HG03378 (cell line): ENCODE results near the gene CRYAA.
"Not testable (repeated sequence)": the region's sequence is repeated elsewhere in the genome, so short reads cannot be mapped to it uniquely, and the experiment has no call there.

Source experiments
- ATAC-seq: cut with Tn5 transposase; IDR thresholded peaks from one replicate; pipeline ENCODE4 v1.9.1; 2021; ENCODE audit warnings: mild to moderate bottlenecking, moderate library complexity; ENCODE audit not compliant: unreplicated experiment

Gene CRYAA

DNA sequence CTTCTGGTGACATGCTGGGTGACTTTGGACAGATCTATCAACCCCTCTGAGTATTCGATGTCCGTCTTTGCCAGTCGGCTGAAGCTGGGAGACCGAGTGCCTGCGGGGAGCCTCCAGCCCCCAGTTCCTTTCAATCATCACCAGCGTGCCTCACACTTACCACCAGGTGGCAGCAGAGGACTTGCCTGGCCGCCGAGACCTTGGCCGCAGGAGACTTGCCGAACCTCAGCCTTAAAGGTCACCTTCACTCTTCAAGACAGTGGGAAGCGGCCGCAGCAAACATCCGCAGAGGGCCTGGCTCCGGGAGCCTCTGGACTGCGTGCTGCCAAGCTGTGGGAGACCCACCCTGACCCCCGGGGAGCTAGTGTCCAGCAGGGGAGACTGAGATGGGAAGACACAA is 7.8 kb downstream of the CRYAA start:
- peak; percentile 56 for ATAC-seq

DNA sequence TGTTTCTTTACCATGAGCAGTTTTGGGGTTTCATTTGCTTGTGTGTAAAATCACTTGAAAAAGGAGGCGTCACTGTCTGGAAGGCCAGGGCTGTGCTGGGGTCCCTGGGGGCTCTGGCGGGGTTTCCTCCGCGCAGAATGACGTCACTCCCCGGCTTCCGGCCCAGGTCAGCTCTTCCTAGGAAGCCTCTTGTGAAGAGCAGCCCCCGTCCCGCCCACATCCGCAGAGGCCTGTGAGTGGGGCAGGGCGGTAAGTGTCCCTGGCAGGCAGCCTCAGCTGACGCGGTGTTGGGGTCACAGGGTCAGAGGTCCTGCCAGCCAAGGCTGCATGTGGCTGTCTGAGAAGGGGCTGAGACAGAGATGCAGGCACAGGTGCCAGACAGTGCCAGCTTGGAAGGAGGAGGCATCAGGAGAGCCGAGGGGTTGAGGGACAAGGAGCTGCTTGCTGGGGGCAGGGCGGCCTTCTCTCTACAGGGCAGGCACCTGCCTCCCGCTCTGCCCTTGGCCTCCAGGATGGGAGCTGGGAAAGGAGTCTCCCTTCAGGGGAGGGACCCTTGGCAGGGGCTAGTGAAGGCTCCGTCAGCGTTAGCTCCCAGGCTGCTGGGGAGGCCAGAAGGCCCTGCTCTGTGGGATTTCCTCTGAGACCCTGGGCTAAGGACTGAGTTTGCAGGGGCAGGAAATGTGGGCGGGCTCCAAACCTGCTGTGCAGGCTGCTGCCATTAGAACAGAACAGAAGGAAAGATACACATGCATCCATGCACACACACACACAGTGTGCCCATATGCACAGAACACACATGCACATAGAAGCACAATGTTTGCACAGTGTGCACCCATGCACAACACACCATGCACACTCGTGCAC is 8.5 kb downstream of the CRYAA start:
- ATAC-seq: peak; percentile 36

DNA sequence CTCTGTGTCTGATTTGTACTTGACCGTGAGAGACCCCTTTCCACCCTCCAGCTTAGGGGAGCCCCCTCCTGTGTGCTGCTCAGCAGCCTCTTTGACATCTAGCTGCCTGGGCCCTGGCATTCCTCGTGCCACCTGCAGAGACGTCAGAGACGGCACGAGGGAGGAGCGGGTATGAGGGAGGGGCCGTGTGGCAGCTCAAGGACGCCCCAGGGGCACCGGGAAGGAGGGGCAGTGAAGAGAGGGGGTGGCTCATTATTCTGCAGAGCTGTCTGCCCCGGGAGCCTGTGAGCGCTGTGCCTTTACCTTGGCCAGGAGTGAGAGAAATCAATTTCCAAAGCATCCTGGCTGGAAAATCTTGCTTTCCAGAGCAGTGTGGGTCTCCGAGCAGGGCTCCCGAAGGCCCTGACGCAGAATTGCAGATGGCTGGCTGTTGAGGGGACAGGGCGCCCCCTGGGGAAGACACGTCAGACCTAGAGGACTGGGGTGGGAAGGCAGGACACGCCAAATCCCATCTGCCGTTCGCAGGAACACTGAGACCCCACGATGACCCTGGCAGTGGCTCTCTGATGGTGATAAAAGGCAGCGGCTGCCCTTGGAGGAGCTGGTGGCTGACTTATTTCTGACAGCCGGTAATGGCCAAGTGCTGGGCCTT is 9.5 kb downstream of the CRYAA start:
- not testable (repeated sequence) for ATAC-seq

DNA sequence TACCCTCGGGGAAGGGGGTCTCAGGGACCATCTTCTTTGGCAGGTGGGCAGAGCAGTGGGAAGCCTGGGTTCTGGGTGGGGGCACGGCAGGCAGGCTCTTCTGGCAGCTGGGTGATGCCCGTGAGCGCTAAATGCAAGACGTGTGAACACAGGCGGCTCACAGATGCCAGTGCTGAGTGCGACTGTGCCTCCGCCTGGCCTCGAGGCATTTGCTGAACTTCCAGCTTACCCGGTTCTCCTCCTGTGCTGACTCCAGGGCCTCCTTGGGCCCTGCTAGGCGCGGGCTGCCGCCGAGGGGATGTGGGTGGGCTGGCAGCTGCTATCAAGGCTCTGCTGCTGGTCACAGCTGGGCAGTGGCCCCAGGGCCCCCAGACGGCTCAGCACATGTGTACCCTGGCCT is 12.2 kb downstream of the CRYAA start:
- ATAC-seq: not testable (repeated sequence)

- ATAC-seq: not testable (repeated sequence)
Measured at GRCh38 chr21:43187268-43187667, 18.5 kb downstream of the CRYAA start.

GRCh38 chr21:43187715-43188114 is 18.9 kb downstream of the CRYAA start:
- no peak for ATAC-seq

DNA sequence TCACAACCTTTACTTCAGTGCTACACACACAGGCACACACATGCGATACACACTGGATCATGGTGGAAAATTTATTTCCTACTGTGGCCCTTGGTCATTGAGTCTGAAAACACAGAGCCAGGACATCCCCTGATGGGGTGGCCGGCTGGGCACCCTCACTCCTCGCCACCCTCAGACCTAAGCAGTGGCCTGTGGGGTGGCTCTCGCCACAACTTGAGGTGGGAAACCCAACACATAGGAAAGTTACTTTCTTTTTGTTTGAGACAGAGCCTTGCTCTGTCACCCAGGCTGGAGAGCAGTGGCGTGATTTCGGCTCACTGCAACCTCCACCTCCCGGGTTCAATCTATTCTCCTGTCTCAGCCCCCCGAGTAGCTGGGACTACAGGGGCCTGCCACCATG is 19.4 kb downstream of the CRYAA start:
- no peak for ATAC-seq

DNA sequence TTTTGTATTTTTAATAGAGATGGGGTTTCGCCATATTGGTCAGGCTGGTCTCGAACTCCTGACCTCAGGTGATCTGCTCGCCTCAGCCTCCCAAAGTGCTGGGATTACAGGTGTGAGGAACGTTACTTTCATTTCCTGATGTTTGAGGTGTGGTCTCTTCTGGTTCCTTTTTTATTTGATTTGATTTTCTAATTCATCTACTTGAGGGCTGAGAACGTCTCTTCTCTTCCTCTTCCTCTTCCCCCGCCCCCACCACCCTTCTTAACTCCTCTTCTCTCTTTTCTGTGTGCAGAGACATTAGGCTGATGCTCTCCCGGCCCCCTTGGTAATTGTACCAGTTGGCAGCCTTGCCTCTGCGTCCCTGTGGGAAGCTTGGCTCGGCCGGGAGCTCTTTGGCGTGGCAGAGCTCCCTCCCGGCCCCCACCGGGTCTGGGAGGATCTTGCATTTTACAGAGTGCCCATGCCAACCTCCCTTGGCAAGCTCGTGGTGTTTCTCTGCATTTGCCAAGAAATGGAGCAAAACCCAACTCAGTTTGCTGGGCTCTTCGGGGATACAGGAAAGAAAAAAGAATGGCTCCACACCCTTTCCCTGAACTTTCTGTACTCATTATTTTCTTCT is 19.9 kb downstream of the CRYAA start:
- ATAC-seq: no peak

- ATAC-seq: no peak
Measured at GRCh38 chr21:43189936-43190335, 21.1 kb downstream of the CRYAA start.

DNA sequence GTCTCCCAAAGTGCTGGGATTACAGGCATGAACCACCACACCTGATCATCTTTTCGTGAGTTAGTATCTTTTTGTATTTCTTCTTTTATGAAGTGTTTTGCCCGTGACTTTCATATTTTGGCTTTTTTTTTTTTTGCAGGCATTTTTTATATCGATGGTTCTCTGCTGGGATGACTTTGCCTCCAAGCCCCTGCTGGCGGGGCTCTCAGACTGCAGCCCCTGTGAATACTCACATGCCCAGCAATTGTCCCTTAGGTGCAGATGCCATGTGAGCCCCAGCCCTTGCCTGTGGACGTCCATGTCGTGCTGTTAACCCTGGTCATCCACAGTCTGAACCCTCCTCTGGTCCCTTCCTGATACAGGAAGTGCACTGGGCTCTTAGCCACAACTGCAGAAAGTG is 21.7 kb downstream of the CRYAA start:
- no peak for ATAC-seq

DNA sequence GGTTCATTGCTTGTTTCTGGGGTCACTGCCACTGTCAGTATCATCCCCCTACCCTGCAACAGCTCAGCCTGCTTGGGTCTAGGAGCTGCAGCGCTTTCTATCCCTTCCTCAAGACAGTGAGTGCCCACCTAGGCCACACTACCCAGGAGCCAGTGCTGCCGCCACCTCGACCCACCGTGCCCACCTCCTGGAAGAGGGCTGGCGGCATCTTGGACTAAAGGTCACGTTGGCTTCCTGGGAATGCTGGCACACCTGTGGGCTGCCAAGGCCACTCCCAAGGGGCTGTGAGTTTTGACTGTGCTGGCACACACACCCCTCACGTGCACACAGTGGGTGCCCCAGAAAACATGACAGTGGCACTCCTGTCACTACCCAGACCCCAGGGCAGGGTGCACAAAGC is 22.1 kb downstream of the CRYAA start:
- ATAC-seq: no peak

GRCh38 chr21:43191521-43191920 is 22.7 kb downstream of the CRYAA start:
- ATAC-seq: no peak

GRCh38 chr21:43191971-43192370 is 23.2 kb downstream of the CRYAA start:
- ATAC-seq: no peak

DNA sequence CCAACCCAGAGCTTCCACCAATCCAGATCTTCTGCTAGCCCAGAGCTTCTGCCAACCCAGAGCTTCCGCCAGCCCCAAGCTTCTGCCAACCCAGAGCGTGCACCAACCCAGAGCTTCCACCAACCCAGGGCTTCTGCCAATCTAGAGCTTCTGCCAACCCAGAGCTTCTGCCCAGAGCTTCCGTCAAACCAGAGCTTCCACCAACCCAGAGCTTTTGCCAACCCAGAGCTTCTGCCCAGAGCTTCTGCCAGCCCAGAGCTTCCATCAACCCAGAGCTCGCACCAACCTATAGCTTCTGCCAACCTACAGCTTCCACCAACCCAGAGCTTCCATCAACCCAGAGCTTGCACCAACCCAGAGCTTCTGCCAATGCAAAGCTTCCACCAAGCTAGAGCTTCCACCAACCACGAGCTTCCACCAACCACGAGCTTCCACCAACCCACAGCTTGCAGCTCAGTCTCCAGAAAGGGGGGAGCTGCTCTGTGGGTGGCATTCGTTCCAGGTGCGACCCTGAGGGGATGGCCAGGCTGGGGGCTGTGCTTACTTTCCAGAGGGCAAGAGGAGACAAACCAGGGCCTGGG is 23.8 kb downstream of the CRYAA start:
- no peak for ATAC-seq

- ATAC-seq: no peak
Measured at GRCh38 chr21:43193088-43193650, 24.4 kb downstream of the CRYAA start.

DNA sequence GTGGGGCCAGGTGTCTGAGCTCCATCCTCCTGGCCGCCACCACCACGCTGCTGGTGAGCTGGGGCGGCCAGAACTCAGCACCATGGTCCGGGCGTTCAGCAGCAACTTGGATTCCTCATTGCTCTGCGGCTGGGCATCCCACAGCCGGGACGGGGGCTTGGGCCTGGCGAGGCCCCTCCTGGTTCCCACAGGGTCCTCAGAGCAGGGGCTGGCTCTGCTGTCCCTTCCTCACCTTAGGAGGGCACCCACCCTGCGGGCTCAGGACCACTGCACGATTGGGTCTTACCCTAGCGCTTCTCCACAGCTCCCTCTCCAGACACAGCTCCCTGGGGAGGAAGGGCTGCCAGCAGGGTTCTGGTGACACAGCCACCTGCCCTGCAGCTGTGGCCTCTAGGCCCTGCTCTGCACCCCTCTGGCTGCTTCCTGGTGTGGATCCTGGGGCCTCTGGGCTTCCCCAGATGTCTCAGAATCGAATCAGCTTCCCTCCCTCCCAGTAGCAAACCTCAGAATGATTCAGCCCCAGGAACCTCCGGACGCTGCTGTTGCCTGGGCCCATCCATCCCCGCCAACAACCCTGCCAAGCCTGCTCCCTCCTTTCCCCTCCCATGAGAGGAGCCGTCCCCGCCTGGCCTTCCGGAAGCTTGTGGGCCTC is 25.0 kb downstream of the CRYAA start:
- ATAC-seq: no peak

GRCh38 chr21:43194303-43195120 is 25.7 kb downstream of the CRYAA start:
- ATAC-seq: no peak

DNA sequence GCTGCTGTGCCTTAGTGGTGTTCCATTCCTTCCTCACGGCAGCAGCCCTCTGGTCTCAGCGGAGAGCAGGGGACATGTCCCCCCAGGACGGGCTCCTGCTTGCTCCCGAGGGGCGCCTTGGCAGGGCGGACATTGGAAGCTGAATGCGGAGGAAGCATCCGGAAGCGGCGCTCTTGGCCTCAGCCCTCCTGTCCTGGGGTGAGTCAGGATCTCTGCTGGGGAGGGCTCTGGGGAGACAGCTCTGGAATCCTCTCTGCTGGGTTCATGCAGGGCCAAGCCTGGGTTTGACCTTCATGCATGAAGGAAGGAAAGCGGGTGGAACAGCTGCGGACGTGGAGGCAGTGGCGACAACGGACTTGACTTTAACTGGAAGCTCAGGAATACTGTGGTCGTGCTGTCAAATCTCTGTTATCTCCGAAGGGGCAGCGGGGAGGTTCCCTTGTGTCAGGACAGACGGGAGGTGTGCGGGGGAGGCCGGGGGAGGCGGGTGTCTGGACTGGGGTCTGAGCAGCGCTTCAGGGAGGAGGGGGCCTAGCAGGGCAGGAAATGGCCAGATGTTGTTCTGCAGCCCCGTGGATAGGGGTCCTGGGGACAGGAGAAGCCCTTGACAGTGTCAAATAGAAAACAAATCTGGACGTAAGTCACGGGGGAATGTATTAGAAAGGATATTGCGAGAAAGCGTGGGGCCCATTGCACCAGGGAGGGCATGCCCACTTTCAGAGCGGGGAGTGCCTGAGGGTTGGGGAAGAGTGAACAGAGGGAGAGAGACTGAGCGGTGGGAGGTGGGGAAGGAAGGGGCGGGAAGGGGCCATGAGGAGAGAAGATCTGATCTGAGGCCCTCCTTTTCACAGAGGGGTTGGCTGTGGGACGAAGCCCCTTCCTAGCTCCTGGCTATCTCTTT is 26.6 kb downstream of the CRYAA start:
- no peak for ATAC-seq

DNA sequence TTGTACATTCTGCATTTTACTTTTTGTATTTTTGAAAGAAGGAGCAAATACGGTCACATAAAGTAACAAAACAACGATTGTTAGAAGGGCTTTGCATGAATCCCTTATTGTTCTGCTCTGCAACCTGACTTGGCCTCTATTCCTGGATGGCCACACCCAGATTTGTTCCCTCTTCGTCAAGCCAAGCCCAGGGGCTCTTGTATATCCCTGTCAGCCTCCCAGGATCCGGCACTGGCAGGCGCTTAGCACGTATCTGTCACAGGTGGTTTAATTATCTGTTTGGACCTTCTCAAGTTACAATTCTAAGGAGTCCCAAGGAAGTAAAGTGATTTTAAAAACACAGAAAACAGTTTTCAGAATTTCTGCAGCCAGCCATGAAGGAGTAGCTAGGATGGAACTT is 28.0 kb downstream of the CRYAA start:
- ATAC-seq: no peak
